ENCODE results near the gene RGPD5. TPM values are rescaled to one million over a fixed set of nuclear protein-coding genes. Genes with fewer than 3 reads are reported as not detected.
"Not testable (repeated sequence)": the region's sequence is repeated elsewhere in the genome, so short reads cannot be mapped to it uniquely, and the experiment has no call there.

Gene RGPD5
- total RNA-seq, 1 experiment from 2014 or later, result 48.3 TPM

- H3K4me2 ChIP-seq (ENCODE audit: insufficient read depth, insufficient read length, low read length); DNase-seq; H4K91ac ChIP-seq (ENCODE audit: insufficient read length, low read depth, low read length); H3K18ac ChIP-seq (ENCODE audit: insufficient read length, low read depth, low read length); H3K14ac ChIP-seq (ENCODE audit: insufficient read depth, low read length); H2BK12ac ChIP-seq (ENCODE audit: insufficient read length, low read depth, low read length); H3K23ac ChIP-seq (ENCODE audit: insufficient read length, low read depth, low read length); H3K36me3 Mint-ChIP-seq (ENCODE audit: insufficient read depth in 1 of 3, low read depth in 3 of 3); H3K79me2 ChIP-seq (ENCODE audit: insufficient read depth, low read length); H2AK5ac ChIP-seq (ENCODE audit: insufficient read length, low read length); H3K23me2 ChIP-seq (ENCODE audit: insufficient read length, low read depth, low read length, poor library complexity, severe bottlenecking); H2BK20ac ChIP-seq (ENCODE audit: low read depth, low read length, poor library complexity, severe bottlenecking); H3K79me1 ChIP-seq (ENCODE audit: insufficient read depth, low read depth, low read length, poor library complexity, severe bottlenecking); H3K4me3 Mint-ChIP-seq; H3K9me3 ChIP-seq (ENCODE audit: control insufficient read depth, low read depth, low read length); H3K4me1 ChIP-seq (ENCODE audit: insufficient read depth, low read length); H3T11ph ChIP-seq (ENCODE audit: low read length); H3K56ac ChIP-seq (ENCODE audit: insufficient read length, low read depth, low read length); H4K8ac ChIP-seq (replicated peaks; ENCODE audit: insufficient read length, low read depth, low read length); H3K4ac ChIP-seq (ENCODE audit: low read depth, low read length); H3K9me3 Mint-ChIP-seq; H2BK5ac ChIP-seq (ENCODE audit: insufficient read length, low read length); H3K4me1 Mint-ChIP-seq; H3K27ac Mint-ChIP-seq; H3K9ac ChIP-seq (ENCODE audit: extremely low read depth, insufficient read length, low read length); H3K27me3 ChIP-seq (ENCODE audit: insufficient read depth, low read length); H3K27me3 Mint-ChIP-seq (ENCODE audit: low read depth); H2AFZ ChIP-seq (ENCODE audit: low read length); H2BK15ac ChIP-seq (ENCODE audit: low read depth, low read length); H4K5ac ChIP-seq (ENCODE audit: insufficient read length, low read depth, low read length); H2BK120ac ChIP-seq (ENCODE audit: low read depth, low read length, poor library complexity, severe bottlenecking); H4K20me1 ChIP-seq (ENCODE audit: control insufficient read depth, insufficient read depth, insufficient read length); H3K27ac ChIP-seq (ENCODE audit: insufficient read length, low read depth, low read length): not testable (repeated sequence)
- WGBS (ENCODE audit: extremely low coverage, insufficient read length, low lambda C conversion rate), result no CpG with 5 or more reads among the region's 8 CpGs
Measured at GRCh38 chr2:109905796-109906195, 111.7 kb downstream of the RGPD5 start.

Other genes with a start within 250 kb of the RGPD5 start
- gene SEPTIN10, start 180.3 kb upstream of the RGPD5 start, total RNA-seq (2021), result 91.2 and 92.5 TPM in 2 replicates
- gene SOWAHC, start 179.9 kb upstream of the RGPD5 start, total RNA-seq (2021), result 20.1 and 20.9 TPM in 2 replicates
- 0.46 and 0.83 TPM in 2 replicates for gene LIMS3, start 104.4 kb downstream of the RGPD5 start, total RNA-seq (2021)